ENCODE data around the gene SAMM50. TPM values are rescaled to one million over a fixed set of nuclear protein-coding genes. Genes with fewer than 3 reads are reported as not detected.

Gene SAMM50
- total and polyA plus RNA-seq, 2 donors (not counting 3 experiments of a cell fraction or from before 2014, with no cell fraction given), result 42.9 to 56.2 TPM

DNA sequence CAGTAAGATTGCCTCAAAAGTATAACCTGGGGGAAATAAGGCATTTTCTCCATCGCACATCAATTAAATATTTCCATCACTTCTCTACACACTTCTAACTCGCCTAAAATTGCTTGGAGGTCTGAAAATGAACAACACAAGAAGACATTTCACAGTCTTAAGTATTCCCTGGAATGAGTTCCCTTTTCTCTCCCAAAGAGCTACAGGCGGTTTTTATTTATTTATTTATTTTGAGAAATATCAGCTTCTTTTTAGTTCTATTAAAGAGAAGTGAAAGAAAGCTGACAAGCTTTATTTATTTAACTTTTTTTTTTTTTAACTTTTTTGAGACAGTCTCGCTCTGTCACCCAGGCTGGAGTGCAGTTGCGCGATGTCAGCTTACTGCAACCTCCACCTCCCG is 57.3 kb downstream of the SAMM50 start:
- no peaks in the 10 kb centered on the region for H3K4me1 ChIP-seq (ENCODE audit: control insufficient read depth, extremely low read depth, insufficient read depth, low read length)
- no peaks in the 10 kb centered on the region for H3K9me3 ChIP-seq (replicated peaks; ENCODE audit: control insufficient read depth, insufficient read depth, low read length)
- CTCF ChIA-PET, result interaction anchor here (0.6 kb wide), 2 partner anchors 19 to 1086 kb away, joined by 3 read pairs; no protein-coding TSS in a partner anchor
- dilution Hi-C loops (cut with MboI; ENCODE audit: extremely low pct_ligation_motif_present, low sequenced_read_pairs), result no loop called here
- intact Hi-C loops (cut with micrococcal nuclease), result no loop called here
- H3K9ac ChIP-seq (replicated peaks; ENCODE audit: extremely low read depth, insufficient read depth, low read length), result no peak overlapping the region
- DNase-seq (ENCODE audit: low read depth, low spot score) (no peak), FAIRE-seq (no peak)
- TF ChIP-seq, protein P1, sequence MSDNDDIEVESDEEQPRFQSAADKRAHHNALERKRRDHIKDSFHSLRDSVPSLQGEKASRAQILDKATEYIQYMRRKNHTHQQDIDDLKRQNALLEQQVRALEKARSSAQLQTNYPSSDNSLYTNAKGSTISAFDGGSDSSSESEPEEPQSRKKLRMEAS (IDR thresholded peaks at IDR 0.05; ENCODE audit: insufficient read depth, insufficient read length), result no peak
- no peak for TF ChIP-seq POLR2AphosphoS5 (IDR thresholded peaks at IDR 0.05; ENCODE audit: insufficient read depth, low read depth, low read length)
- TF ChIP-seq MYC (IDR thresholded peaks at IDR 0.05; ENCODE audit: low read depth, low read length), result no peak
- no peak for TF ChIP-seq EZH2 (IDR thresholded peaks at IDR 0.05; ENCODE audit: borderline replicate concordance, low read depth, low read length, severe bottlenecking)
- TF ChIP-seq, protein P2, sequence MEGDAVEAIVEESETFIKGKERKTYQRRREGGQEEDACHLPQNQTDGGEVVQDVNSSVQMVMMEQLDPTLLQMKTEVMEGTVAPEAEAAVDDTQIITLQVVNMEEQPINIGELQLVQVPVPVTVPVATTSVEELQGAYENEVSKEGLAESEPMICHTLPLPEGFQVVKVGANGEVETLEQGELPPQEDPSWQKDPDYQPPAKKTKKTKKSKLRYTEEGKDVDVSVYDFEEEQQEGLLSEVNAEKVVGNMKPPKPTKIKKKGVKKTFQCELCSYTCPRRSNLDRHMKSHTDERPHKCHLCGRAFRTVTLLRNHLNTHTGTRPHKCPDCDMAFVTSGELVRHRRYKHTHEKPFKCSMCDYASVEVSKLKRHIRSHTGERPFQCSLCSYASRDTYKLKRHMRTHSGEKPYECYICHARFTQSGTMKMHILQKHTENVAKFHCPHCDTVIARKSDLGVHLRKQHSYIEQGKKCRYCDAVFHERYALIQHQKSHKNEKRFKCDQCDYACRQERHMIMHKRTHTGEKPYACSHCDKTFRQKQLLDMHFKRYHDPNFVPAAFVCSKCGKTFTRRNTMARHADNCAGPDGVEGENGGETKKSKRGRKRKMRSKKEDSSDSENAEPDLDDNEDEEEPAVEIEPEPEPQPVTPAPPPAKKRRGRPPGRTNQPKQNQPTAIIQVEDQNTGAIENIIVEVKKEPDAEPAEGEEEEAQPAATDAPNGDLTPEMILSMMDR (IDR thresholded peaks at IDR 0.05; ENCODE audit: extremely low read depth in 1 of 2, insufficient read depth in 1 of 2, low read depth in 1 of 2, low read length in 2 of 2), result no peak
- no peak for TF ChIP-seq FOS (IDR thresholded peaks at IDR 0.05; ENCODE audit: borderline replicate concordance, insufficient read depth, low read length)
- TF ChIP-seq POLR2A (IDR thresholded peaks at IDR 0.05; ENCODE audit: low read depth, low read length), result no peak
- no peak for TF ChIP-seq JUN (IDR thresholded peaks at IDR 0.05; ENCODE audit: borderline replicate concordance, insufficient read depth, insufficient read length, low read depth)
- TF ChIP-seq GATA2 (IDR thresholded peaks at IDR 0.05; ENCODE audit: insufficient read depth, insufficient read length, low read depth, low read length), result no peak
- H3K27ac ChIP-seq (ENCODE audit: insufficient read depth, low read depth, low read length), result no peak overlapping the region
- POLR2A ChIA-PET, result no interaction called here
- no peak overlapping the region for H3K4me2 ChIP-seq (ENCODE audit: insufficient read depth, low read length)
- H3K79me2 ChIP-seq (ENCODE audit: control insufficient read depth, insufficient read depth, low read length), result no peaks in the 10 kb centered on the region
- no peaks in the 10 kb centered on the region for H3K27me3 ChIP-seq (ENCODE audit: control insufficient read depth in 2 of 2, insufficient read depth in 2 of 2, low read length in 2 of 2)
- no peaks in the 10 kb centered on the region for H3K9me1 ChIP-seq (replicated peaks; ENCODE audit: control insufficient read depth, extremely low read depth, insufficient read depth, low read length)
- H4K20me1 ChIP-seq (replicated peaks; ENCODE audit: control insufficient read depth, extremely low read depth, insufficient read depth, low read length), result no peaks in the 10 kb centered on the region
- BruUV-seq (replicated peaks), result no TSS peak
- no peaks in the 10 kb centered on the region for H3K36me3 ChIP-seq (ENCODE audit: control insufficient read depth in 2 of 2, extremely low read depth in 1 of 2, insufficient read depth in 2 of 2, low read length in 2 of 2)
- H3K4me3 ChIP-seq (replicated peaks in 1 of 3; ENCODE audit: insufficient read depth in 1 of 3, low read depth in 1 of 3, low read length in 3 of 3), result no peak overlapping the region
- H2AFZ ChIP-seq (ENCODE audit: low read depth, low read length), result no peak overlapping the region

Measured in endothelial cell of umbilical vein (primary cell).